HG03280 (cell line): ENCODE results near the gene SMG6.

Experiments
- ATAC-seq: cut with Tn5 transposase; IDR thresholded peaks from one replicate; pipeline ENCODE4 v1.9.1; 2021; ENCODE audit warnings: mild to moderate bottlenecking, moderate library complexity; ENCODE audit not compliant: unreplicated experiment

The SMG6 gene

GRCh38 chr17:2110436-2110835, 193.1 kb downstream of the SMG6 start:
- ATAC-seq: no peak

- ATAC-seq: no peak
These were observed 195.4 kb downstream of the SMG6 start for GRCh38 chr17:2108170-2108569.

- no peak for ATAC-seq
These were observed 196.1 kb downstream of the SMG6 start for GRCh38 chr17:2107506-2107905.

- ATAC-seq: no peak
These were observed 196.5 kb downstream of the SMG6 start for GRCh38 chr17:2107050-2107449.

- ATAC-seq: no peak
These were observed 197.2 kb downstream of the SMG6 start for GRCh38 chr17:2106308-2106955.

- no peak for ATAC-seq
These were observed 197.9 kb downstream of the SMG6 start for GRCh38 chr17:2105663-2106062.

- no peak for ATAC-seq
These were observed 200.4 kb downstream of the SMG6 start for GRCh38 chr17:2102931-2103809.

- ATAC-seq: no peak
These were observed 201.9 kb downstream of the SMG6 start for GRCh38 chr17:2101448-2102257.

- no peak for ATAC-seq
These were observed 208.1 kb downstream of the SMG6 start for GRCh38 chr17:2095536-2095910.

- no peak for ATAC-seq
These were observed 208.6 kb downstream of the SMG6 start for GRCh38 chr17:2094891-2095535.

- ATAC-seq: no peak
These were observed 210.2 kb downstream of the SMG6 start for GRCh38 chr17:2093349-2093748.

- ATAC-seq: no peak
These were observed 211.3 kb downstream of the SMG6 start for GRCh38 chr17:2092253-2092652.

GRCh38 chr17:2090804-2091534, 212.6 kb downstream of the SMG6 start:
- ATAC-seq: no peak

- ATAC-seq: no peak
These were observed 213.4 kb downstream of the SMG6 start for GRCh38 chr17:2090210-2090641.

- peak; percentile 12 for ATAC-seq
These were observed 214.6 kb downstream of the SMG6 start for GRCh38 chr17:2089021-2089422.

GRCh38 chr17:2087597-2088211, 215.9 kb downstream of the SMG6 start:
- ATAC-seq: peak; percentile 26

GRCh38 chr17:2086306-2086705, 217.3 kb downstream of the SMG6 start:
- ATAC-seq: no peak

- ATAC-seq: no peak
These were observed 218.0 kb downstream of the SMG6 start for GRCh38 chr17:2085648-2085949.

GRCh38 chr17:2084766-2085647, 218.6 kb downstream of the SMG6 start:
- ATAC-seq: no peak
